PC-3 (cell line): ENCODE measurements around the gene NADSYN1. TPM values are rescaled to one million over a fixed set of nuclear protein-coding genes. Genes with fewer than 3 reads are reported as not detected.

Source experiments
- ATAC-seq: fragments of 200-7000 bp; cut with Tn5 transposase; 2 replicates; pipeline ENCODE4 v1.9.1; 2020; ENCODE audit warnings: mild to moderate bottlenecking, moderate library complexity
- BruUV-seq: library from RNA; stranded (reverse); fragments of 400-500 nt; replicated peaks from 2 replicates; lab custom pipeline; 2021; lab: Mats Ljungman, UMichigan
- CTCF ChIA-PET: fragments of 300-600 bp; sonication (Branson Sonifier 250); formaldehyde crosslinking; loops from one replicate; lab custom pipeline; 2022; ENCODE audit warnings: antibody characterized with exemption; lab: Charles Lee
- POLR2A ChIA-PET: fragments of 300-600 bp; sonication (Branson Sonifier 250); formaldehyde crosslinking; loops from one replicate; lab custom pipeline; 2022; ENCODE audit warnings: antibody characterized with exemption; ENCODE audit not compliant: unreplicated experiment; lab: Charles Lee
- DNase-seq: peaks from one replicate; pipeline ENCODE4 v3.0.0-alpha.2; 2015
- H2AFZ ChIP-seq: fragments of 300-600 bp; sonication (generic); 2 replicates; pipeline ENCODE4 v1.6.0; 2016; ENCODE audit warnings: antibody characterized with exemption, low read length
- H3F3A ChIP-seq: fragments of 300-600 bp; sonication (generic); one replicate; pipeline ENCODE4 v1.6.0; 2017; ENCODE audit warnings: antibody characterized with exemption, low read length, control low read depth, mild to moderate bottlenecking; ENCODE audit not compliant: unreplicated experiment
- H3K27ac ChIP-seq: fragments of 300-600 bp; sonication (generic); 2 replicates; pipeline ENCODE4 v1.5.1; 2016; ENCODE audit warnings: mild to moderate bottlenecking, low read length
- H3K27me3 ChIP-seq: fragments of 300-600 bp; sonication (generic); 2 replicates; pipeline ENCODE4 v1.6.1; 2016; ENCODE audit warnings: low read length, mixed read lengths
- H3K36me3 ChIP-seq: fragments of 300-600 bp; sonication (generic); 2 replicates; pipeline ENCODE4 v1.6.1; 2016; ENCODE audit warnings: low read depth, mixed run types, low read length, mixed read lengths
- H3K4me1 ChIP-seq: fragments of 300-600 bp; sonication (generic); 2 replicates; pipeline ENCODE4 v1.5.1; 2016; ENCODE audit warnings: low read length; ENCODE audit not compliant: insufficient read depth
- H3K4me2 ChIP-seq: fragments of 300-600 bp; sonication (generic); 2 replicates; pipeline ENCODE4 v1.6.0; 2016; ENCODE audit warnings: low read length
- H3K4me3 ChIP-seq: fragments of 300-600 bp; sonication (generic); 2 replicates; pipeline ENCODE4 v1.5.1; 2016; ENCODE audit warnings: mild to moderate bottlenecking, low read length, mixed read lengths
- H3K79me2 ChIP-seq: fragments of 300-600 bp; sonication (generic); 2 replicates; pipeline ENCODE4 v1.6.1; 2017; ENCODE audit warnings: low read length, mixed read lengths
- H3K9ac ChIP-seq: fragments of 300-600 bp; sonication (generic); 2 replicates; pipeline ENCODE4 v1.6.0; 2016; ENCODE audit warnings: mild to moderate bottlenecking, low read length
- H3K9me2 ChIP-seq: fragments of 300-600 bp; sonication (generic); replicated peaks from 2 replicates; pipeline ENCODE4 v1.6.1; 2016; ENCODE audit warnings: mixed run types, low read length, mixed read lengths
- H3K9me3 ChIP-seq: fragments of 300-600 bp; sonication (generic); 2 replicates; pipeline ENCODE4 v1.6.1; 2016; ENCODE audit warnings: low read length, mixed read lengths
- H4K20me1 ChIP-seq: fragments of 300-600 bp; sonication (generic); 2 replicates; pipeline ENCODE4 v1.6.1; 2016; ENCODE audit warnings: low read length, mixed read lengths
- CTCF ChIP-seq: fragments of 300-600 bp; sonication (generic); conservative IDR thresholded peaks from 2 replicates; pipeline ENCODE4 v1.5.1; 2017; ENCODE audit warnings: antibody characterized with exemption, low read depth, mild to moderate bottlenecking, low read length
- EZH2 ChIP-seq: fragments of 300-600 bp; sonication (generic); IDR thresholded peaks from one replicate; pipeline ENCODE4 v1.6.1; 2017; ENCODE audit warnings: antibody characterized with exemption, mild to moderate bottlenecking, low read length; ENCODE audit not compliant: unreplicated experiment
- EZH2phosphoT487 ChIP-seq: fragments of 300-600 bp; sonication (generic); IDR thresholded peaks from 2 replicates; pipeline ENCODE4 v1.6.1; 2018; ENCODE audit warnings: mild to moderate bottlenecking, antibody characterized with exemption, low read length, borderline replicate concordance
- intact Hi-C: fragments of 100-400 bp; cut with micrococcal nuclease; formaldehyde crosslinking; loops from 2 replicates; pipeline ENCODE4 v1.9.0; 2023
- total RNA-seq: library from RNA; depleted of rRNA; stranded (reverse); fragments of >200 nt; gene quantifications from 2 replicates; pipeline ENCODE4 v1.2.3, GENCODE V29; 2014

Gene NADSYN1
- total RNA-seq, 1 experiment from 2014 or later, result 64.8 TPM

DNA sequence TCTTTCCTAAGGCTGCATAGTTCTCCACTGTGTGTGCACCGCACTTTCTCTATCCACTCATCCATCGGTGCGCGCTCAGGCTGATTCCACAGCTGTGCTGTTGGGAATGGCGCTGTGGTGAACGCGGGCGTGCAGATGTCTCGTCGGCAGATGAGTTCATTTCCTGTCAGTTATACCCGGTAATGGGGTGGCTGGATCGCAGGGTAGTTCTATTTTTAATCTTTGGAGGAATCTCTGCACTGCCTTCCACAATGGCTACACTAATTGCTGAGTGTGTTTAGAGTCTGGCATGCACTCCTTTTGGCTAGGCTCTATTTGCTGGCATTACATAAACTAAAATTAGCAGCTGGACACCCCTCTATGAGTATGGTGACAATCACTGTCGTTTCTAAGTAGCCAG, 46.1 kb downstream of the NADSYN1 start:
- H3K36me3 ChIP-seq, result peaks cover 34% of the 10 kb centered on the region
- DNase-seq, result no peak
- no TSS peak for BruUV-seq
- peaks cover 16% of the 10 kb centered on the region; the same call in 1 of the 2 replicates for H3K4me1 ChIP-seq
- H3K9me3 ChIP-seq, result no peaks in the 10 kb centered on the region
- no peaks in the 10 kb centered on the region for H3K27me3 ChIP-seq
- no peaks in the 10 kb centered on the region for H3K79me2 ChIP-seq
- no peak for ATAC-seq
- 0 out of 2 replicates have a peak overlapping the region, but pooled peaks have one; percentile 7 for H3K27ac ChIP-seq
- H3K9me2 ChIP-seq, result no peaks in the 10 kb centered on the region
- no peaks in the 10 kb centered on the region for H4K20me1 ChIP-seq
- no peak for TF ChIP-seq CTCF
- H3K9ac ChIP-seq, result no peak overlapping the region
- H3K4me2 ChIP-seq, result no peak overlapping the region
- POLR2A ChIA-PET, result no interaction called here
- CTCF ChIA-PET, result no interaction called here
- H2AFZ ChIP-seq, result no peak overlapping the region
- H3K4me3 ChIP-seq, result no peak overlapping the region
- H3F3A ChIP-seq, result no peaks in the 10 kb centered on the region
- intact Hi-C loops, result no loop called here

GRCh38 chr11:71499546-71499945, 46.5 kb downstream of the NADSYN1 start:
- Histone ChIP-seq H3K27ac (0 out of 2 replicates have a peak overlapping the region, but pooled peaks have one; percentile 7), H2AFZ (no peak overlapping the region), H3K4me1 (peaks cover 16% of the 10 kb centered on the region; the same call in 1 of the 2 replicates), H3K79me2 (no peaks in the 10 kb centered on the region), H3K4me2 (no peak overlapping the region), H3K27me3 (no peaks in the 10 kb centered on the region), H3F3A (no peaks in the 10 kb centered on the region), H3K9ac (no peak overlapping the region), H3K36me3 (peaks cover 31% of the 10 kb centered on the region), H3K9me3 (no peaks in the 10 kb centered on the region), H3K4me3 (no peak overlapping the region), H4K20me1 (no peaks in the 10 kb centered on the region), H3K9me2 (no peaks in the 10 kb centered on the region)
- ATAC-seq (peak; percentile 97), DNase-seq (peak; percentile 64)
- no TSS peak for BruUV-seq
- ChIA-PET POLR2A (no interaction called here), CTCF (no interaction called here)
- intact Hi-C loops, result no loop called here
- TF ChIP-seq EZH2phosphoT487 (no peak), EZH2 (no peak), CTCF (no peak)

GRCh38 chr11:71500601-71501021, 47.6 kb downstream of the NADSYN1 start:
- H3K27ac ChIP-seq, result no peak overlapping the region
- POLR2A ChIA-PET, result no interaction called here

More at GRCh38 chr11:71500601-71501021, 47.6 kb downstream of the NADSYN1 start:
- BruUV-seq, result no TSS peak
- H3K9me3 ChIP-seq, result no peaks in the 10 kb centered on the region
- TF ChIP-seq CTCF, result no peak
- no peak for TF ChIP-seq EZH2phosphoT487
- TF ChIP-seq EZH2, result no peak
- H4K20me1 ChIP-seq, result no peaks in the 10 kb centered on the region
- no peak overlapping the region for H3K9ac ChIP-seq
- intact Hi-C loops, result no loop called here
- CTCF ChIA-PET, result no interaction called here
- no peaks in the 10 kb centered on the region for H3K27me3 ChIP-seq
- peaks cover 30% of the 10 kb centered on the region for H3K36me3 ChIP-seq
- H3K79me2 ChIP-seq, result no peaks in the 10 kb centered on the region
- no peaks in the 10 kb centered on the region for H3K9me2 ChIP-seq
- H3K4me3 ChIP-seq, result no peak overlapping the region
- no peaks in the 10 kb centered on the region for H3F3A ChIP-seq
- DNase-seq, result peak; percentile 23
- peaks cover 16% of the 10 kb centered on the region; the same call in 1 of the 2 replicates for H3K4me1 ChIP-seq
- ATAC-seq, result peak; percentile 19
- H3K4me2 ChIP-seq, result no peak overlapping the region
- no peak overlapping the region for H2AFZ ChIP-seq
